Measurements from ENCODE around the gene RPS6KA1. TPM values are rescaled to one million over a fixed set of nuclear protein-coding genes. Genes with fewer than 3 reads are reported as not detected.

Gene RPS6KA1
- total and polyA plus RNA-seq, 2 of the 8 experiments (the other 6 are each of a cell fraction or from before 2014, with no cell fraction given), result 44.3 to 55.0 TPM

DNA sequence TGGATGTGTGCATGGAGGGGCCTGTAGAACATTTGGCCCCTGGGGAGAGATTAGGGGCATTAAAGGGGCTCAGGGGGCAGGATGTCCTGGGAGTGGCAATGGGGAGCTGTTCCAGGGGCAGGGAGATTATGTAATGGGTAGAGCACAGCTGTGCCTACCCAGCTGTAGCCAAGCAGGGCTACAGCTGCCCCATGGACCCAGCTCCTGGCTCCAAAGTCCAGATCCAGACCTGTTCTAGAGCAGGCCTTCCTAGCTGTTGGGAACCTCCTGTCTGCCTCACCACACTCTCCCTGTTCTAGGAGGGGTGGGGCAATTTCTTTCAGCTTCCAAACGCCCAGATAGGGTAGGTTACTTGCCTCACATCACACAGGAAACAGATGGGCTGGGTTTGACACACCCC is 5.6 kb downstream of the RPS6KA1 start:
- no peak overlapping the region for H3K4me2 ChIP-seq (ENCODE audit: insufficient read depth in 1 of 2, low read depth in 2 of 2, low read length in 2 of 2)
- no peak for DNase-seq (ENCODE audit: low read depth in 1 of 2, low spot score in 2 of 2)
- no peak overlapping the region for H3K56ac ChIP-seq (replicated peaks; ENCODE audit: insufficient read length, low read depth, low read length)
- POLR2A ChIA-PET (ENCODE audit: partially characterized antibody), result interaction anchor here (0.7 to 1.0 kb wide), 4 partner anchors 13 to 105 kb away, joined by 3 read pairs; no protein-coding TSS in a partner anchor
- H4K91ac ChIP-seq (replicated peaks; ENCODE audit: insufficient read length, low read length), result no peak overlapping the region
- no peak overlapping the region for H2BK5ac ChIP-seq (ENCODE audit: low read depth, low read length)
- CTCF ChIA-PET (ENCODE audit: partially characterized antibody), result interaction anchor here (0.6 to 2.5 kb wide), 2 partner anchors 34 to 217 kb away, joined by 3 to 11 read pairs; no protein-coding TSS in a partner anchor
- peaks cover 8 to 17% (median 16%) of the 10 kb centered on the region in 4 experiments for H3K4me1 ChIP-seq (replicated peaks in 1 of 4; ENCODE audit: control insufficient read depth in 3 of 4, insufficient read depth in 4 of 4, low read length in 3 of 4)
- no peak overlapping the region for H4K5ac ChIP-seq (ENCODE audit: insufficient read length, low read depth, low read length)
- H3K27ac ChIP-seq (ENCODE audit: low read depth, low read length), result no peak overlapping the region
- 71% methylated on average over 1 of the region's 1 CpG; no CpG with 5 or more reads in 1 of the 2 experiments for WGBS, 2 experiments (ENCODE audit: extremely low coverage in 1 of 2, insufficient coverage in 1 of 2, insufficient read length in 1 of 2, insufficient replicate concordance in 2 of 2, low coverage in 1 of 2, low lambda C conversion rate in 2 of 2, missing lambda C conversion rate in 1 of 2)
- H3K9me3 ChIP-seq (ENCODE audit: insufficient read depth in 2 of 2, low read depth in 1 of 2, low read length in 1 of 2), result no peaks in the 10 kb centered on the region
- no peak overlapping the region for H3K4ac ChIP-seq (replicated peaks; ENCODE audit: insufficient read length, low read depth, low read length)
- H2BK15ac ChIP-seq (ENCODE audit: low read length), result no peak overlapping the region
- H3K79me2 ChIP-seq (ENCODE audit: control insufficient read depth in 1 of 2, insufficient read depth in 2 of 2, low read length in 2 of 2), result peaks cover 0 to 37% of the 10 kb centered on the region in 2 experiments; a peak in 2 of 4 replicates
- no peak overlapping the region for H2AK5ac ChIP-seq (ENCODE audit: low read depth, low read length)
- H3K9ac ChIP-seq (replicated peaks in 1 of 4; ENCODE audit: extremely low read depth in 1 of 4, low read depth in 3 of 4, low read length in 3 of 4), result no peak overlapping the region
- H2BK120ac ChIP-seq (replicated peaks; ENCODE audit: low read depth, low read length), result no peak overlapping the region
- no peaks in the 10 kb centered on the region; a peak in 1 of 8 replicates for H3K36me3 ChIP-seq (ENCODE audit: control insufficient read depth in 2 of 4, insufficient read depth in 4 of 4, low read length in 3 of 4)
- no peak overlapping the region for H4K8ac ChIP-seq (ENCODE audit: extremely low read depth, insufficient read depth, low read length)
- H2AFZ ChIP-seq (ENCODE audit: low read length), result no peak overlapping the region
- H2BK20ac ChIP-seq (ENCODE audit: low read length), result no peak overlapping the region
- H3K18ac ChIP-seq (ENCODE audit: extremely low read depth, low read length), result no peak overlapping the region
- no peaks in the 10 kb centered on the region for H3K27me3 ChIP-seq (replicated peaks in 1 of 4; ENCODE audit: control insufficient read depth in 3 of 4, extremely low read depth in 1 of 4, insufficient read depth in 3 of 4, low read length in 3 of 4)
- peaks cover 9% of the 10 kb centered on the region; the same call in 1 of the 2 replicates for H3K23me2 ChIP-seq (ENCODE audit: low read depth, low read length)
- no peak overlapping the region for H2BK12ac ChIP-seq (ENCODE audit: low read depth, low read length)
- H3K23ac ChIP-seq (ENCODE audit: insufficient read length), result no peak overlapping the region
- peaks cover 10% of the 10 kb centered on the region for H3K79me1 ChIP-seq (ENCODE audit: low read depth, low read length)
- H4K20me1 ChIP-seq (replicated peaks in 1 of 2; ENCODE audit: control insufficient read depth in 1 of 2, insufficient read depth in 2 of 2, low read length in 2 of 2), result peaks cover 18 to 23% of the 10 kb centered on the region in 2 experiments
- TF ChIP-seq JUND (IDR thresholded peaks at IDR 0.05; ENCODE audit: low read length) (no peak), TCF12 (IDR thresholded peaks at IDR 0.05; ENCODE audit: low read depth, low read length) (no peak), CEBPB (IDR thresholded peaks at IDR 0.05; ENCODE audit: low read depth, low read length) (no peak), RBBP5 (IDR thresholded peaks at IDR 0.05; ENCODE audit: borderline replicate concordance, low read depth, low read length) (no peak), SIX5 (IDR thresholded peaks at IDR 0.05; ENCODE audit: low read depth, low read length) (no peak), POU5F1 (IDR thresholded peaks at IDR 0.05; ENCODE audit: low read depth, low read length) (no peak), ZNF274 (IDR thresholded peaks at IDR 0.05; ENCODE audit: borderline replicate concordance, extremely low read depth, low read length) (no peak), GTF2F1 (IDR thresholded peaks at IDR 0.05; ENCODE audit: borderline replicate concordance, low read depth, low read length) (no peak), SRF (IDR thresholded peaks at IDR 0.05; ENCODE audit: low read depth, low read length) (no peak), TBP (IDR thresholded peaks at IDR 0.05; ENCODE audit: low read depth, low read length) (no peak)
- H3K14ac ChIP-seq (ENCODE audit: insufficient read length), result no peak overlapping the region
- no peak overlapping the region for H3K4me3 ChIP-seq (ENCODE audit: extremely low read depth in 1 of 4, insufficient read depth in 2 of 4, low read depth in 3 of 4, low read length in 4 of 4)
- no peak for FAIRE-seq

Measured in H1 (cell line).